Ureter (tissue), 1 donor: ENCODE data around the gene POU4F3. TPM values are rescaled to one million over a fixed set of nuclear protein-coding genes. Genes with fewer than 3 reads are reported as not detected.

Experiments
- total RNA-seq: library from RNA; stranded (reverse); gene quantifications from one replicate; pipeline ENCODE4 v1.2.4, GENCODE V29; 2023
- donor health status: DM: yes; HTN: yes; CAD: no.

The POU4F3 gene
- total RNA-seq, 1 donor from 2014 or later = 0.16 TPM

Other genes with a start within 250 kb of the POU4F3 start
- gene PLAC8L1, start 233.3 kb upstream of the POU4F3 start, total RNA-seq = 1.1 TPM
- 141 TPM for gene LARS1, start 156.2 kb upstream of the POU4F3 start, total RNA-seq
- 26.4 TPM for gene RBM27, start 135.2 kb upstream of the POU4F3 start, total RNA-seq
- gene TCERG1, start 108.5 kb downstream of the POU4F3 start, total RNA-seq = 138 TPM
- not detected for gene GPR151, start 177.4 kb downstream of the POU4F3 start, total RNA-seq